Mucosa of rectum (tissue), 2 donors: ENCODE data around the gene GRIN2A.

ENCODE experiments used
- H3K27ac ChIP-seq, 2 donors: one replicate each; pipeline ENCODE4 v1.7.0; 2013; ENCODE audit warnings: inconsistent platforms in 2 of 2, low read depth in 2 of 2, low read length in 2 of 2
- H3K27me3 ChIP-seq, 2 donors: one replicate each; pipeline ENCODE4 v1.7.0; 2013; ENCODE audit warnings: low read length in 2 of 2; ENCODE audit not compliant: control insufficient read depth in 2 of 2, insufficient read depth in 2 of 2
- H3K36me3 ChIP-seq, 2 donors: one replicate each; pipeline ENCODE4 v1.7.0; 2013; ENCODE audit warnings: low read length in 2 of 2; ENCODE audit not compliant: control insufficient read depth in 2 of 2, insufficient read depth in 2 of 2
- H3K4me1 ChIP-seq, 2 donors: one replicate each; pipeline ENCODE4 v1.7.0; 2013; ENCODE audit warnings: low read length in 2 of 2, mild to moderate bottlenecking in 1 of 2; ENCODE audit not compliant: control insufficient read depth in 2 of 2, insufficient read depth in 2 of 2
- H3K4me3 ChIP-seq, 2 donors: one replicate each; pipeline ENCODE4 v1.7.0; 2013; ENCODE audit warnings: low read length in 2 of 2
- H3K9ac ChIP-seq, 2 donors: one replicate each; pipeline ENCODE4 v1.7.0; 2013; ENCODE audit warnings: low read length in 2 of 2, low read depth in 1 of 2, mild to moderate bottlenecking in 1 of 2
- H3K9me3 ChIP-seq, 2 donors: one replicate each; pipeline ENCODE4 v1.7.0; 2013; ENCODE audit warnings: low read length in 2 of 2; ENCODE audit not compliant: control insufficient read depth in 2 of 2
- donor health status: healthy.
- donor health status: Normal muscosa, but diverticular disease.

Gene GRIN2A

DNA sequence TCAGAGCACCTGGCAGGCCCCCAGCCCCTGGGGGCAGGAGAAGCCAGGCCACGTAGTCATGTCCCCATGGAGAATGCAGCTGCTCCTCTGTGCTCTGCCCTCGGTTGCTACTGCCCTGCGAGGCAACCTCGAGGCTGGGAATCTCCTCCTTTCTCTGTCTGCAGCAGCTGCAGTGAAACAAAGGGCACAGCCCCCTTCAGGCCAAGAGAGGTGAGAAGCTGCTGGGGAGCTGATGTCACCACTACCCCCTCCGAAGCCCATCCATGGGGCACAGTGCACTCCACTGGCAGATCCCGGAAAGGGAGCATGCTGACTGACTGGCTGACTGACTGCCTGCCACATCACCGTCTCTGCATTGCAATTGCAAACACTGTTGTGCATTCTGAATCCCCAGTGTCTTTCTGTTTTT is 103.7 kb downstream of the GRIN2A start:
- no peaks in the 10 kb centered on the region for H3K4me1 ChIP-seq
- no peaks in the 10 kb centered on the region for H3K36me3 ChIP-seq
- no peaks in the 10 kb centered on the region for H3K9me3 ChIP-seq
- H3K27me3 ChIP-seq: no peaks in the 10 kb centered on the region
- H3K4me3 ChIP-seq: no peak overlapping the region
- no peak overlapping the region for H3K27ac ChIP-seq
- no peak overlapping the region for H3K9ac ChIP-seq

DNA sequence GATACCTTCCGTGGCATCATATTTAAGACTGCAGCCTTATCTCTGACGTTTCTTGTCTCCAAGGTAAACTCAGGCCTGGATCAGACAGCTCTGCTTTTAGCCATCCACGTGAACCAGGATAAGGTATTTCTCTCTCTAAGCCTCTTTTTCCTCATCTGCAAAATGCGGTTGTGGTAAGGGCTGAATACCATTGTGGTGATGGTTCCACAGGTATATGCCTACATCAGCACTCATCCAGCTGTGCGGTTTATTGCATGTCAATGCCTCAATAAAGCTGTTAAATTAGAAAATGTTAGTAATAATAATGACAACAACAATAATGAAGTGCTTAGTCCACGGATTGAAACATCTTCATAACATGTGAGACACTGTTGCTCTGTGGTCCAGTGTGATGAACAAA is 104.4 kb downstream of the GRIN2A start:
- Histone ChIP-seq H3K9ac (no peak overlapping the region), H3K27ac (no peak overlapping the region), H3K27me3 (no peaks in the 10 kb centered on the region), H3K4me1 (no peaks in the 10 kb centered on the region), H3K36me3 (no peaks in the 10 kb centered on the region), H3K4me3 (no peak overlapping the region), H3K9me3 (no peaks in the 10 kb centered on the region)

DNA sequence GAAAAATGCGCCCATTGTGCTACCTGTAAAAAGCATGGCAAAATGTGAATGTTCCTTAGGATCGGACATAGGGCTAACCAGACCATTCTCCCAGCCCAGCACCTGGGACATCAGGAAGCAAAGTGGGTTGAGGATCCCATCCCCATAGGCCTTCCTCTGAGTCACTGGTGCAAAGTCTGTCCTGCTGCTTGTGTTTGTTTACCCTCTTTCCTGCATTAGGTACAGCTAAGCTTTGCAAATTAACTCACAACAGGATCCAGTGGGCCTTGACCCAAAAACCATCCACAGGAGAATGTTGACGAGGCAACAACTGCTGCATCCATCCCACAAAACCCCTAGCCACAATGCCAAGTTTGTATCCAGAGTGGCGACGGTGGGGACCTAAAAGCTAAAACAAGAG is 106.2 kb downstream of the GRIN2A start:
- Histone ChIP-seq H3K9me3 (no peaks in the 10 kb centered on the region), H3K4me1 (no peaks in the 10 kb centered on the region), H3K27me3 (no peaks in the 10 kb centered on the region), H3K36me3 (no peaks in the 10 kb centered on the region), H3K4me3 (no peak overlapping the region), H3K9ac (no peak overlapping the region), H3K27ac (no peak overlapping the region)

DNA sequence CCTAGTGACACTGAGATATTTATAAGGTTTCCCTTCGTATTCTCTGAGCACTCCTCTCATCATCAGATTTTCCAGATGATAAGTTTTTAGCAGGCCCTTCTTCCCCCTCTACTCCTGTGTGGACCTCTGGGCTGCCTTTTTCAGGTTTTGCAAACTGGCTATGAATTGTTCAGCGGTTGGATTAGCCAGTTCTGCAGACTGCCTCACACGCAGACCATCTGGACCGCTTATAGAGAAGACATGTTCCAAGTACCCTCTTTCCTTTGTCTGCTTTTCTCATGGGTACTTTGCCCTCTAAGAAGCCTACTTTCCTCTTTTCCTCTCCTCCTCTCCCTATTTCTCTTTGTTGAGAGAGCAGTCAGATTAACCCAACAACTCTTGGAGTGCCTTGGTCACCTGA is 111.6 kb downstream of the GRIN2A start:
- H3K27me3 ChIP-seq: no peaks in the 10 kb centered on the region
- H3K4me1 ChIP-seq: no peaks in the 10 kb centered on the region
- H3K9ac ChIP-seq: no peak overlapping the region
- H3K27ac ChIP-seq: no peak overlapping the region
- H3K36me3 ChIP-seq: no peaks in the 10 kb centered on the region
- H3K4me3 ChIP-seq: no peak overlapping the region
- no peaks in the 10 kb centered on the region for H3K9me3 ChIP-seq

DNA sequence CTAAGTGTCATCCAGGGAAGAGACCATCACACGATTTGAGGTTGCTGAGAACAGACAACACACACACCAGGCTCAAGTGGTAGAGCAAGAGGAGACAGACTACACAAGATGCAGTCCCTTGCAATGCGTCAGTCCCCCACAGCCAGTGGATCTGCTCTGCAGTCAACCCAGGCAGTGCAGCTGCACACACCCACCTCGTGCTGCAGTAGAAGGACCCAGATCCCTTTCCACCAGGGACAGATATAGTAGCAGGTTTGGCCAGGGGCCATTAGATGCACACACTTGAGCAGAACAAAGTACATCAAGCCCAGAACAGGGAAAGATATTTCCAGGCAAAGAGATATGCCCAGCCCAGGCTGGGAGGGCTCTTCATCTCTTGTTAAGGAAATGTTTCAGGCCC is 112.9 kb downstream of the GRIN2A start:
- H3K9me3 ChIP-seq: no peaks in the 10 kb centered on the region
- H3K9ac ChIP-seq: no peak overlapping the region
- H3K4me1 ChIP-seq: no peaks in the 10 kb centered on the region
- H3K27me3 ChIP-seq: no peaks in the 10 kb centered on the region
- H3K36me3 ChIP-seq: no peaks in the 10 kb centered on the region
- H3K27ac ChIP-seq: no peak overlapping the region
- no peak overlapping the region for H3K4me3 ChIP-seq

DNA sequence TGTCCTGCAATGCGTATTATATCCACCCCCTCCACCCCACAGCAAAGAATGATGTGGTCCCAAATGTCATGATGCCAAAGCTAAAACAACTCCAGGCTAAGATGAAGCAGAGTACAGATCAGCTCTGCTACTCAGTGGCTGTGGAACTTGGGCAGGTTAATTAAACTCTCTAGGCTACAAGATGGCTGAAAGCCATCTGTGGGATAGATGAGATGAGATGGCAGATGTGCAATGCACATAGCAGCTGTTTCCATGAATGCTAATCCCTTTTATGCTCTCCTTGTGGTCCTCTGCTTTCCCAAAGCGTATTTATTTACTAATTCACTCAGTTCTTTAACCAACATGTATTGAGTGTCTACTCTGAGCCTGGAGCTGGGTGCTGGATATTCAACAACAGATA is 114.4 kb downstream of the GRIN2A start:
- no peaks in the 10 kb centered on the region for H3K27me3 ChIP-seq
- H3K9ac ChIP-seq: no peak overlapping the region
- H3K27ac ChIP-seq: no peak overlapping the region
- H3K4me1 ChIP-seq: no peaks in the 10 kb centered on the region
- no peaks in the 10 kb centered on the region for H3K36me3 ChIP-seq
- H3K4me3 ChIP-seq: no peak overlapping the region
- H3K9me3 ChIP-seq: no peaks in the 10 kb centered on the region

DNA sequence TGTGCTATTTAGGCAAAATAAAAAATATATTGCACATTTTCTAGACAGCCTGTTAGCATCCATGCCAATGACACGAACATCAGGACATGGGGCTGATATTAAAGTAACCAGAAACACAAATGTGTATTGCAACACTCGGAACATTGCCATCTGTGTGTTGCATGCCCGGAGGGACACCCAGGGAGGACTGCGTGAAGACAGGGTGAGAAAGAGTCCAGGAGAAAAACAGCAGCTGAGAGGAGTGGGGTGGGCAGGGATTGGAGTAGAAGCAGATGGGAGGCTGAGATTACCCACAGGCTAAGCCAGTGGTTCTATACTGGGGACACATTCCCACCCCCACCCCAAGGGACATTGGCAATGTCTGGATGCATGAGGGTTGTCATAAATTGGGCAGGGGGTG is 114.8 kb downstream of the GRIN2A start:
- no peaks in the 10 kb centered on the region for H3K4me1 ChIP-seq
- no peaks in the 10 kb centered on the region for H3K36me3 ChIP-seq
- no peaks in the 10 kb centered on the region for H3K9me3 ChIP-seq
- H3K9ac ChIP-seq: no peak overlapping the region
- H3K27ac ChIP-seq: no peak overlapping the region
- H3K4me3 ChIP-seq: no peak overlapping the region
- H3K27me3 ChIP-seq: no peaks in the 10 kb centered on the region

DNA sequence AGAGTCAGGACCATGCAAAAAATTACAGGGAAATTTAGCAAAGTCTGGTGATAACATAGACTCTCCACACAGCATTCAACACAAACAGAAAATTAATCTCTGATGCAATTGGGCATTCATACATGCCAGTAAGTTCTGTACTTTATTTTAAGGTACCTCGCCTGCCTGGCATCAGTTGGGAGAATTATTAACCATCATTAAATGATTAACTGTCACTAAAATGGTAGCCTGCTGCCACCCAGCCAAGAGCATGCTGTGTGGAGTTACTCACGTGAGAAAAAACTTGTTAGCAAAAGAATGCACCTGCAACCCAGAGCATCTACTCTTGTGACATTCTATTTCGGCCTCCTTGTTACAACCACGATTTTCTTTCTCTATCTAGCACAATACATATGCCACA is 117.2 kb downstream of the GRIN2A start:
- no peaks in the 10 kb centered on the region for H3K27me3 ChIP-seq
- H3K27ac ChIP-seq: no peak overlapping the region
- H3K4me3 ChIP-seq: no peak overlapping the region
- no peaks in the 10 kb centered on the region for H3K4me1 ChIP-seq
- no peak overlapping the region for H3K9ac ChIP-seq
- H3K36me3 ChIP-seq: no peaks in the 10 kb centered on the region
- H3K9me3 ChIP-seq: no peaks in the 10 kb centered on the region

DNA sequence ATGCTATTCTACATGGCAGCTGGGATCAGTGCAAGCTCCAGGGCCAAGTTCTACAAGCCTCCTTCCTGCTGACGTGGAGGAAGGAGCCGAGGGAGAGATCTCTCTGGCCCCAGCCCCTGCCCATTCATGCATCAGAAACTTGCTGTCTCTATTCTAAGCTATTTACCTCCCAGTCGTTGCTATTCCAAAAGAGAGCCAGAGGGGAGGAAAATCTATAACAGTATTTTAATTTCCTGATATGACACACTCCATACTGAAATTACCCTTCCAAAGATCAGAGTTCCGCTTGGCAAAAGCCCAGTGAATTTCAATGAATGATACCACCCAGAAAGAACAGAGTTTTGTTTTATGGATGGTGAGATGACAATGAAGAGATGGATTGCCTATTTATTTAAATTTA is 133.4 kb downstream of the GRIN2A start:
- Histone ChIP-seq H3K36me3 (no peaks in the 10 kb centered on the region), H3K9me3 (no peaks in the 10 kb centered on the region), H3K9ac (no peak overlapping the region), H3K27ac (no peak overlapping the region), H3K4me1 (no peaks in the 10 kb centered on the region), H3K4me3 (no peak overlapping the region), H3K27me3 (no peaks in the 10 kb centered on the region)

DNA sequence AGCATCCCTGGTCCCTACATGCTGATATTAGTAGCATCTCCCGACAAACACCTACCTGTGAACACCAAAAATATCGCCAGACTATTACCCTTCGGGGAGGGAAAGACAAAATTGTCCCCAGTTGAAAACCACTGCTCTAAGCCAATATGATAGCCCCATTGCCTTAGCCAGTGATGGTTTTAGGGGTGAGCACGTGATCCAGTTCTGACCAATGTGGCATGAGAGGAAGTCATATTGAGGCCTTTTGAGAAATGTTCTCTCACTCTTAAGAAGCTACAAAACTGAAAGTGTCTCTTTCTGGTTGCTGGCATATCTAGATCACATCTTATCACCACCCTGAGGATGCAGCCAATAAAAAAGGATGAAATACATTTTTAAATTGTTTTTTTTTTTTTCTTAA is 136.3 kb downstream of the GRIN2A start:
- Histone ChIP-seq H3K4me1 (no peaks in the 10 kb centered on the region), H3K4me3 (no peak overlapping the region), H3K27ac (no peak overlapping the region), H3K27me3 (no peaks in the 10 kb centered on the region), H3K9me3 (peaks cover 0 to 2% of the 10 kb centered on the region in 2 donors), H3K9ac (no peak overlapping the region), H3K36me3 (no peaks in the 10 kb centered on the region)

DNA sequence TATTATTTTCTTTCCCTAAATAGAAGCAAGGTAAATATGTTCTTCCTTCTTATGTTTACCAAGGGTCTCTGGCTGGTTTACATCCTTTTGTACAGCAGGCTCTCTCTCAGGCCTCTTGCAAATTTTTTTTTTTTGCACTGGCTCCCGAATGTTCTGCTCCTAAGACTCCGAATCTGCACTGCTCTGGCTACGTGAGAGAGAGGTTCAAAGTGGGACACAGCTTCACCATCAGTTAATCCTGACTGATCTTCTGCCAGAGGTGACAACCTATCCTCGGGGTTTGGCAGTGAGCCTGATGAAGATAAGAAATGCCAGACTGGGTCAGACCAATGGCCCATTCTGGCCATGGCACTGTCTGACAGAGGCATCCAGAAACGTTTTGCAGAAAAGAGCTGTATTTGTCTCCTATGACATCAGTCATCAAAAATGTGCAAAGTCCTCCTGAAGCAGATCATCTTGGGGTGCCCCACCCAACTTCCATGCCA is 136.9 kb downstream of the GRIN2A start:
- no peaks in the 10 kb centered on the region for H3K27me3 ChIP-seq
- no peak overlapping the region for H3K9ac ChIP-seq
- no peak overlapping the region for H3K27ac ChIP-seq
- no peak overlapping the region for H3K4me3 ChIP-seq
- no peaks in the 10 kb centered on the region for H3K4me1 ChIP-seq
- H3K36me3 ChIP-seq: no peaks in the 10 kb centered on the region
- H3K9me3 ChIP-seq: peaks cover 0 to 2% of the 10 kb centered on the region in 2 donors
